Fibroblast of the conjunctiva (primary cell): ENCODE measurements around the gene LLGL2.

Experiments
- DNase-seq: peaks from one replicate; pipeline ENCODE4 v3.0.0-alpha.2; 2010; ENCODE audit warnings: low read depth

LLGL2 gene

GRCh38 chr17:75491680-75492079 is 33.8 kb upstream of the LLGL2 start:
- no peak for DNase-seq

- no peak for DNase-seq
Measured at GRCh38 chr17:75492555-75493168, 32.8 kb upstream of the LLGL2 start.

GRCh38 chr17:75493476-75494129 is 31.9 kb upstream of the LLGL2 start:
- no peak for DNase-seq

- DNase-seq: no peak
Measured at GRCh38 chr17:75494326-75494877, 31.1 kb upstream of the LLGL2 start.

- no peak for DNase-seq
Measured at GRCh38 chr17:75496005-75496404, 29.5 kb upstream of the LLGL2 start.

- DNase-seq: no peak
Measured at GRCh38 chr17:75498039-75498725, 27.3 kb upstream of the LLGL2 start.

- no peak for DNase-seq
Measured at GRCh38 chr17:75498726-75499213, 26.7 kb upstream of the LLGL2 start.

GRCh38 chr17:75499313-75500022 is 26.0 kb upstream of the LLGL2 start:
- DNase-seq: no peak

GRCh38 chr17:75500419-75501216 is 24.9 kb upstream of the LLGL2 start:
- DNase-seq: no peak

GRCh38 chr17:75501378-75502071 is 24.0 kb upstream of the LLGL2 start:
- DNase-seq: no peak

GRCh38 chr17:75502072-75502720 is 23.3 kb upstream of the LLGL2 start:
- no peak for DNase-seq

GRCh38 chr17:75502721-75503329 is 22.7 kb upstream of the LLGL2 start:
- DNase-seq: no peak

- no peak for DNase-seq
Measured at GRCh38 chr17:75503337-75503950, 22.1 kb upstream of the LLGL2 start.

GRCh38 chr17:75503976-75504346 is 21.5 kb upstream of the LLGL2 start:
- DNase-seq: no peak

- no peak for DNase-seq
Measured at GRCh38 chr17:75504347-75505151, 20.9 kb upstream of the LLGL2 start.

- DNase-seq: no peak
Measured at GRCh38 chr17:75505152-75505409, 20.4 kb upstream of the LLGL2 start.

- no peak for DNase-seq
Measured at GRCh38 chr17:75505640-75506039, 19.9 kb upstream of the LLGL2 start.

GRCh38 chr17:75506134-75506533 is 19.4 kb upstream of the LLGL2 start:
- no peak for DNase-seq

- no peak for DNase-seq
Measured at GRCh38 chr17:75506888-75507287, 18.6 kb upstream of the LLGL2 start.
